Measurements from ENCODE around the gene TMEM134. TPM values are rescaled to one million over a fixed set of nuclear protein-coding genes. Genes with fewer than 3 reads are reported as not detected.

The TMEM134 gene
- total and polyA plus RNA-seq, 2 of the 4 experiments (the other 2 are of a cell fraction), result 12.5 to 55.0 TPM

GRCh38 chr11:67464411-67465188, 4.5 kb downstream of the TMEM134 start:
- ATAC-seq (ENCODE audit: low read depth) (peak; percentile 24), DNase-seq (peak; percentile 42)
- Histone ChIP-seq H3K27me3 (ENCODE audit: control insufficient read depth, insufficient read depth, low read length) (no peaks in the 10 kb centered on the region; the same call in 1 of the 2 replicates), H2AK9ac (replicated peaks; ENCODE audit: low read depth, low read length, poor library complexity) (peak overlapping the region; percentile 95), H2BK120ac (ENCODE audit: low read depth, low read length) (no peak overlapping the region), H3K14ac (replicated peaks; ENCODE audit: low read depth, low read length) (peak overlapping the region; percentile 89), H3K4me1 (ENCODE audit: control insufficient read depth, insufficient read depth, low read length) (peaks cover 9% of the 10 kb centered on the region), H4K20me1 (ENCODE audit: insufficient read depth, low read length) (no peaks in the 10 kb centered on the region), H3K18ac (ENCODE audit: low read depth, low read length) (no peak overlapping the region; the same call in 1 of the 2 replicates), H3K9me3 (ENCODE audit: control insufficient read depth, insufficient read depth, low read length) (no peaks in the 10 kb centered on the region), H2AK5ac (ENCODE audit: low read depth, low read length) (peak overlapping the region; percentile 49), H3K56ac (ENCODE audit: extremely low read depth, insufficient read depth, low read length) (no peak overlapping the region), H2AFZ (replicated peaks; ENCODE audit: low read length, poor library complexity) (peak overlapping the region; percentile 97), H3K9me1 (ENCODE audit: insufficient read depth, low read length) (peaks cover 12% of the 10 kb centered on the region), H2BK20ac (ENCODE audit: low read depth, low read length) (no peak overlapping the region), H3K9ac (ENCODE audit: low read depth, low read length) (peak overlapping the region; percentile 54), H3K4me3 (ENCODE audit: insufficient read depth, low read depth, low read length) (peak overlapping the region; percentile 62), H3K36me3 (ENCODE audit: control insufficient read depth, insufficient read depth, low read length) (peaks cover 2% of the 10 kb centered on the region; the same call in 1 of the 2 replicates), H3K4me2 (ENCODE audit: low read depth, low read length) (peak overlapping the region; percentile 88), H2BK15ac (ENCODE audit: low read depth, low read length) (no peak overlapping the region), H2BK5ac (ENCODE audit: low read depth, low read length, poor library complexity, severe bottlenecking) (peak overlapping the region; percentile 41), H4K91ac (ENCODE audit: insufficient read depth, low read depth, low read length) (peak overlapping the region; percentile 72), H3K79me1 (ENCODE audit: low read depth in 1 of 2, low read length in 2 of 2) (peaks cover 4 to 24% of the 10 kb centered on the region in 2 experiments; a peak in 2 of 4 replicates), H4K8ac (ENCODE audit: low read depth in 2 of 2, low read length in 2 of 2) (peak overlapping the region; percentile 92 to 95), H3K27ac (ENCODE audit: insufficient read depth, low read length) (peak overlapping the region; percentile 56), H4K5ac (ENCODE audit: low read depth, low read length) (peak overlapping the region; percentile 87), H3K23ac (ENCODE audit: low read depth, low read length) (peak overlapping the region; percentile 85; the same call in 1 of the 2 replicates), H3K4ac (ENCODE audit: low read depth, low read length) (peak overlapping the region; percentile 84)
- WGBS, 2 experiments (ENCODE audit: extremely low coverage in 2 of 2, insufficient read length in 1 of 2), result 35% methylated on average over 5 of the region's 56 CpGs; no CpG with 5 or more reads in 1 of the 2 experiments
- intact Hi-C loops (cut with micrococcal nuclease) (no loop called here), in situ Hi-C loops (cut with MboI; ENCODE audit: low sequenced_read_pairs) (no loop called here), dilution Hi-C loops (cut with HindIII; ENCODE audit: low sequenced_read_pairs, unreplicated experiment) (no loop called here)
- ChIA-PET POLR2A (ENCODE audit: unreplicated experiment) (interaction anchor here (0.5 kb wide), 1 partner anchor 51 kb away, joined by 6 read pairs; no protein-coding TSS in a partner anchor), CTCF (interaction anchor here (0.9 kb wide), 1 partner anchor 113 kb away, joined by 3 read pairs; no protein-coding TSS in a partner anchor)
- no TSS peak for BruUV-seq (replicated peaks)
- no peak for TF ChIP-seq RCOR1 (IDR thresholded peaks at IDR 0.05; ENCODE audit: insufficient replicate concordance, low read length)
- TF ChIP-seq, protein P1, sequence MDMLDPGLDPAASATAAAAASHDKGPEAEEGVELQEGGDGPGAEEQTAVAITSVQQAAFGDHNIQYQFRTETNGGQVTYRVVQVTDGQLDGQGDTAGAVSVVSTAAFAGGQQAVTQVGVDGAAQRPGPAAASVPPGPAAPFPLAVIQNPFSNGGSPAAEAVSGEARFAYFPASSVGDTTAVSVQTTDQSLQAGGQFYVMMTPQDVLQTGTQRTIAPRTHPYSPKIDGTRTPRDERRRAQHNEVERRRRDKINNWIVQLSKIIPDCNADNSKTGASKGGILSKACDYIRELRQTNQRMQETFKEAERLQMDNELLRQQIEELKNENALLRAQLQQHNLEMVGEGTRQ (IDR thresholded peaks at IDR 0.05; ENCODE audit: low read depth, low read length), result peak; percentile 81
- TF ChIP-seq CTCF (conservative IDR thresholded peaks at IDR 0.05; ENCODE audit: low read depth, low read length), result no peak
- no peak for TF ChIP-seq MAFK (IDR thresholded peaks at IDR 0.05; ENCODE audit: low read depth, low read length)
- TF ChIP-seq NFE2L2 (IDR thresholded peaks at IDR 0.05; ENCODE audit: low read depth, low read length), result no peak
- 0 out of 2 replicates have a peak, but pooled peaks have one; percentile 13 for TF ChIP-seq MXI1 (IDR thresholded peaks at IDR 0.05; ENCODE audit: borderline replicate concordance, low read depth, low read length)
- TF ChIP-seq, protein P2, sequence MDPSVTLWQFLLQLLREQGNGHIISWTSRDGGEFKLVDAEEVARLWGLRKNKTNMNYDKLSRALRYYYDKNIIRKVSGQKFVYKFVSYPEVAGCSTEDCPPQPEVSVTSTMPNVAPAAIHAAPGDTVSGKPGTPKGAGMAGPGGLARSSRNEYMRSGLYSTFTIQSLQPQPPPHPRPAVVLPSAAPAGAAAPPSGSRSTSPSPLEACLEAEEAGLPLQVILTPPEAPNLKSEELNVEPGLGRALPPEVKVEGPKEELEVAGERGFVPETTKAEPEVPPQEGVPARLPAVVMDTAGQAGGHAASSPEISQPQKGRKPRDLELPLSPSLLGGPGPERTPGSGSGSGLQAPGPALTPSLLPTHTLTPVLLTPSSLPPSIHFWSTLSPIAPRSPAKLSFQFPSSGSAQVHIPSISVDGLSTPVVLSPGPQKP (IDR thresholded peaks at IDR 0.05; ENCODE audit: borderline replicate concordance, low read depth, low read length), result no peak
- no peak for TF ChIP-seq CHD1 (IDR thresholded peaks at IDR 0.05; ENCODE audit: low read depth, low read length)
- no peak for TF ChIP-seq FOS (IDR thresholded peaks at IDR 0.05; ENCODE audit: low read depth, low read length)
- TF ChIP-seq CEBPB (IDR thresholded peaks at IDR 0.05; ENCODE audit: low read depth, low read length), result no peak
- no peak for TF ChIP-seq RAD21 (IDR thresholded peaks at IDR 0.05; ENCODE audit: low read length)
- TF ChIP-seq MAZ (IDR thresholded peaks at IDR 0.05; ENCODE audit: borderline replicate concordance, low read depth, low read length), result peak; percentile 10; the same call in 1 of the 2 replicates
- no peak for TF ChIP-seq SMC3 (IDR thresholded peaks at IDR 0.05; ENCODE audit: low read depth, low read length)

All from IMR-90 (cell line).